M059J (cell line): ENCODE results near the gene RNF130. TPM values are rescaled to one million over a fixed set of nuclear protein-coding genes. Genes with fewer than 3 reads are reported as not detected.
A peak's percentile ranks its signal among the peaks of the same experiment; 100 is the strongest.

Experiments used
- DNase-seq: peaks from one replicate; pipeline ENCODE4 v3.0.0-alpha.2; 2012; ENCODE audit warnings: low read depth
- total RNA-seq: library from RNA; depleted of rRNA; stranded (reverse); fragments of >200 nt; shearing (Covaris generic); gene quantifications from 2 replicates; pipeline ENCODE4 v1.2.3, GENCODE V29; 2014; rRNA removed

Gene RNF130
- 45.5 and 50.6 TPM in 2 replicates for total RNA-seq

- DNase-seq, result peak; percentile 88
Measured at GRCh38 chr5:180071531-180072255, at the start of gene RNF130. Gene RNF130 (minus strand): TSS chr5:180071759. CDS start chr5:180071702, 57 bp downstream.

GRCh38 chr5:180120237-180121101 lies 48.9 kb upstream of the RNF130 start:
- DNase-seq, result no peak

- no peak for DNase-seq
Measured at GRCh38 chr5:180119903-180120236, 48.3 kb upstream of the RNF130 start.

- DNase-seq, result no peak
Measured at GRCh38 chr5:180119031-180119902, 47.7 kb upstream of the RNF130 start.

- DNase-seq, result no peak
Measured at GRCh38 chr5:180118391-180118791, 46.8 kb upstream of the RNF130 start.

GRCh38 chr5:180117000-180117725 lies 45.6 kb upstream of the RNF130 start:
- peak; percentile 15 for DNase-seq

- DNase-seq, result no peak
Measured at GRCh38 chr5:180116077-180116999, 44.8 kb upstream of the RNF130 start.

GRCh38 chr5:180115326-180116076 lies 43.9 kb upstream of the RNF130 start:
- DNase-seq, result no peak

GRCh38 chr5:180114304-180115003 lies 42.9 kb upstream of the RNF130 start:
- DNase-seq, result no peak

GRCh38 chr5:180113660-180114303 lies 42.2 kb upstream of the RNF130 start:
- no peak for DNase-seq

- no peak for DNase-seq
Measured at GRCh38 chr5:180112181-180112861, 40.8 kb upstream of the RNF130 start.

GRCh38 chr5:180111273-180112002 lies 39.9 kb upstream of the RNF130 start:
- no peak for DNase-seq

- no peak for DNase-seq
Measured at GRCh38 chr5:180109920-180110319, 38.4 kb upstream of the RNF130 start.

- no peak for DNase-seq
Measured at GRCh38 chr5:180107005-180107404, 35.4 kb upstream of the RNF130 start.

GRCh38 chr5:180105827-180106312 lies 34.3 kb upstream of the RNF130 start:
- DNase-seq, result peak; percentile 32

GRCh38 chr5:180104168-180104530 lies 32.6 kb upstream of the RNF130 start:
- no peak for DNase-seq
